Brain microvascular endothelial cell (primary cell): ENCODE data around the gene HRC.
A peak's percentile ranks its signal among the peaks of the same experiment; 100 is the strongest.

Experiments used
- DNase-seq: peaks from one replicate; pipeline ENCODE4 v3.0.0-alpha.2; 2020
- H3K27ac ChIP-seq: fragments of 250-450 bp; sonication (Bioruptor Pico); 2 replicates; pipeline ENCODE4 v1.5.1; 2020; ENCODE audit warnings: mild to moderate bottlenecking, moderate library complexity
- H3K27me3 ChIP-seq: fragments of 250-450 bp; sonication (Bioruptor Pico); replicated peaks from 2 replicates; pipeline ENCODE4 v1.5.1; 2020; ENCODE audit warnings: mild to moderate bottlenecking
- H3K36me3 ChIP-seq: fragments of 250-450 bp; sonication (Bioruptor Pico); replicated peaks from 2 replicates; pipeline ENCODE4 v1.5.1; 2020; ENCODE audit warnings: mild to moderate bottlenecking
- H3K4me3 ChIP-seq: 2 replicates; pipeline ENCODE4 v1.5.1; 2011; ENCODE audit warnings: low read depth, mild to moderate bottlenecking, control low read depth, low read length, moderate library complexity
- CTCF ChIP-seq: IDR thresholded peaks from 2 replicates; pipeline ENCODE4 v1.5.1; 2011; ENCODE audit warnings: low read depth, mild to moderate bottlenecking, moderate library complexity, low read length, control low read depth, inconsistent platforms; ENCODE audit errors: missing control alignments
- in situ Hi-C: cut with HindIII; loops from 2 replicates; pipeline ENCODE4 v1.10.0; 2017; ENCODE audit warnings: low sequenced_read_pairs, low pct_ligation_motif_present

The HRC gene

GRCh38 chr19:49180659-49181058, 25.5 kb upstream of the HRC start:
- TF ChIP-seq CTCF: no peak
- Histone ChIP-seq H3K4me3 (no peak overlapping the region), H3K27me3 (no peaks in the 10 kb centered on the region), H3K27ac (no peak overlapping the region), H3K36me3 (peaks cover 32% of the 10 kb centered on the region)
- no peak for DNase-seq
- in situ Hi-C loops: no loop called here

- Histone ChIP-seq H3K4me3 (no peak overlapping the region), H3K27ac (no peak overlapping the region), H3K36me3 (peaks cover 47% of the 10 kb centered on the region), H3K27me3 (no peaks in the 10 kb centered on the region)
- no peak for DNase-seq
- in situ Hi-C loops: no loop called here
- TF ChIP-seq CTCF: no peak
These were observed 18.0 kb upstream of the HRC start for GRCh38 chr19:49173198-49173597.

GRCh38 chr19:49168421-49168820, 13.2 kb upstream of the HRC start:
- Histone ChIP-seq H3K27me3 (no peaks in the 10 kb centered on the region), H3K27ac (no peak overlapping the region), H3K4me3 (no peak overlapping the region), H3K36me3 (peaks cover 34% of the 10 kb centered on the region)
- DNase-seq: no peak
- in situ Hi-C loops: no loop called here
- TF ChIP-seq CTCF: no peak

- DNase-seq: no peak
- peaks cover 32% of the 10 kb centered on the region for H3K36me3 ChIP-seq
- H3K4me3 ChIP-seq: no peak overlapping the region
- no peak for TF ChIP-seq CTCF
- H3K27me3 ChIP-seq: no peaks in the 10 kb centered on the region
- H3K27ac ChIP-seq: no peak overlapping the region
- in situ Hi-C loops: no loop called here
These were observed 12.7 kb upstream of the HRC start for GRCh38 chr19:49167857-49168409.

GRCh38 chr19:49165865-49166301, 10.7 kb upstream of the HRC start:
- Histone ChIP-seq H3K36me3 (peaks cover 19% of the 10 kb centered on the region), H3K27me3 (no peaks in the 10 kb centered on the region), H3K4me3 (no peak overlapping the region), H3K27ac (no peak overlapping the region)
- in situ Hi-C loops: no loop called here
- no peak for DNase-seq
- peak; percentile 32 for TF ChIP-seq CTCF

GRCh38 chr19:49165111-49165750, 10.0 kb upstream of the HRC start:
- H3K36me3 ChIP-seq: peaks cover 13% of the 10 kb centered on the region
- H3K27ac ChIP-seq: no peak overlapping the region
- H3K4me3 ChIP-seq: no peak overlapping the region
- peak; percentile 25 for DNase-seq
- TF ChIP-seq CTCF: no peak
- in situ Hi-C loops: no loop called here
- no peaks in the 10 kb centered on the region for H3K27me3 ChIP-seq
